Left lung (tissue), 10 donors: Measurements from ENCODE around the gene SLC22A9. TPM values are rescaled to one million over a fixed set of nuclear protein-coding genes. Genes with fewer than 3 reads are reported as not detected.

Experiments used
- ATAC-seq: fragments of 200-7000 bp; cut with Tn5 transposase; one replicate; pipeline ENCODE4 v1.9.1; 2020; ENCODE audit warnings: moderate library complexity
- DNase-seq, 4 donors: peaks; one replicate each; pipeline ENCODE4 v3.0.0-alpha.2; 2013 to 2020
- H3K27ac ChIP-seq, 2 donors: fragments of 200-600 bp; sonication (generic) in 1 of 2; one replicate each; pipeline versions ENCODE4 v1.5.0 to v1.8.0; 2020 to 2021
- H3K27me3 ChIP-seq, 2 donors: fragments of 200-600 bp; sonication (generic) in 1 of 2; one replicate each; pipeline versions ENCODE4 v1.5.0 to v1.8.0; 2020 to 2021
- H3K36me3 ChIP-seq, 2 donors: fragments of 200-600 bp; sonication (generic) in 1 of 2; one replicate each; pipeline versions ENCODE4 v1.5.0 to v1.8.0; 2020 to 2021
- H3K4me1 ChIP-seq, 2 donors: fragments of 200-600 bp; one replicate each; pipeline ENCODE4 v1.8.0; 2021
- H3K4me3 ChIP-seq, 2 donors: fragments of 200-600 bp; sonication (generic) in 1 of 2; one replicate each; pipeline versions ENCODE4 v1.5.0 to v1.8.0; 2020 to 2021; ENCODE audit warnings: mild to moderate bottlenecking in 1 of 2
- H3K9me3 ChIP-seq, 2 donors: fragments of 200-600 bp; sonication (generic) in 1 of 2; one replicate each; pipeline versions ENCODE4 v1.5.0 to v1.8.0; 2020 to 2021
- intact Hi-C, 2 donors: fragments of 100-400 bp; cut with DNase I; formaldehyde crosslinking; loops; one replicate each; pipeline versions ENCODE4 v1.11.2 to v1.14.2; 2022
- polyA plus RNA-seq, 6 donors: library from polyadenylated mRNA; unstranded; fragments of 120-200 nt; gene quantifications; one replicate each; pipeline ENCODE4 v1.2.1, GENCODE V29; 2013; ENCODE audit not compliant: insufficient read length in 6 of 6
- total RNA-seq, 2 donors: library from RNA; stranded (reverse); fragmentation: NEBNext Ultra II Directional; extraction: Animal tissue kit (Norgen Biotek cat#: 25700); gene quantifications; one replicate each; pipeline ENCODE4 v1.2.1, GENCODE V29; 2021
- TF ChIP-seq, protein P1 (sequence below), 2 donors: fragments of 200-600 bp; sonication (generic) in 1 of 2; IDR thresholded peaks; one replicate each; pipeline versions ENCODE4 v1.5.0 to v1.8.0; 2021; ENCODE audit warnings: antibody characterized with exemption in 2 of 2
- donor health status: DM: no; HTN: yes; CAD: no.
- donor health status: DM: no; HTN: no; CAD: no.

The SLC22A9 gene
- total and polyA plus RNA-seq, 8 donors = 0.07 to 0.14 (median 0.09) TPM; not detected in 2

DNA sequence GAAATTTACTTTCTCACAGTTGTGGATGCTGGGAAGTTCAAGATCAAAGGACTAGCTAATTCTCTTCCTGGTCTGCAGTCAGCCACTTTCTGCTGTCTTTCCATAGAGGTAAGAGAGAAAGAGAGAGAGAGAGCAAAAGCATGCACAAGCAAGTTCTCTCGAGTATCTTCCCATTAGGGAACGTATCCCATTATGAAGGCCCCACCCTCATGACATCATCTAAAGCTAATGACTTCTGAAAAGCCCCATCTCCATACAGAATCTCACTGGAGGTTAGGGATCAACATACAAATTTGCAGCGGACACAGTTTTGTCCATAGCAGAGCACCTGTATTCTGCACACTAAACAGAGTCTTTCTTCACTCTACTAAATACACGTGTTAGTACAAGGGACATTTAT is 17.4 kb upstream of the SLC22A9 start:
- intact Hi-C loops = no loop called here
- DNase-seq = no peak
- no peaks in the 10 kb centered on the region for H3K4me1 ChIP-seq

DNA sequence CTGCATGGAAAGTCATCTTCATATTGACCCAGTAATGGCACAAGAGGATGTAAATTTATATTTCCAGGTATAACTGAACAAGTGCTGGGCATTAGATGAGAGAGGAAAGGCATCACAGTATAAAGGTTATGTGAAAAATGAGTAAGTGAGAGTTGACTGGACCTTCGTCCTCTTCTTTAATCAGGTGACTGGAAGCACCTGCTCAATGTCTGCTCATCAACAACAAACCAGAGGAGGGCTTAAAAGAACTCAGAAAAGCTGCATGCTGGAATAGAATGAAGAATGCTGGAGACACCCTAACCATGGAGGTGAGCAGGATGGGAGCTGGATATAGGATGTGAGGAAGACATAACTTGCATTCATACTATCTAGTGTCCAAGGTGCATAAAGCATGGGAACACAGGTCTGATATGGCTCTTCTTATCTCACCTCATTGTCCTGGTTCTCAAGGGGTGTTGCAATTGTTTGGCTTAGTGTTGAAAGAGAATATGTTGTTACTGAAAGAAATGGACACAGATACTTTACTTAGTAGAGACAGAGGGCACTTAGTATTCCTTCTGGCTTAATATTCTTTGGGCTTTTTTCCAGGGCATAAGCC is 7.3 kb upstream of the SLC22A9 start:
- no peak for ATAC-seq
- H3K36me3 ChIP-seq = no peaks in the 10 kb centered on the region
- H3K27me3 ChIP-seq = peaks cover 0 to 13% of the 10 kb centered on the region in 2 donors
- DNase-seq = no peak
- TF ChIP-seq, protein P1, sequence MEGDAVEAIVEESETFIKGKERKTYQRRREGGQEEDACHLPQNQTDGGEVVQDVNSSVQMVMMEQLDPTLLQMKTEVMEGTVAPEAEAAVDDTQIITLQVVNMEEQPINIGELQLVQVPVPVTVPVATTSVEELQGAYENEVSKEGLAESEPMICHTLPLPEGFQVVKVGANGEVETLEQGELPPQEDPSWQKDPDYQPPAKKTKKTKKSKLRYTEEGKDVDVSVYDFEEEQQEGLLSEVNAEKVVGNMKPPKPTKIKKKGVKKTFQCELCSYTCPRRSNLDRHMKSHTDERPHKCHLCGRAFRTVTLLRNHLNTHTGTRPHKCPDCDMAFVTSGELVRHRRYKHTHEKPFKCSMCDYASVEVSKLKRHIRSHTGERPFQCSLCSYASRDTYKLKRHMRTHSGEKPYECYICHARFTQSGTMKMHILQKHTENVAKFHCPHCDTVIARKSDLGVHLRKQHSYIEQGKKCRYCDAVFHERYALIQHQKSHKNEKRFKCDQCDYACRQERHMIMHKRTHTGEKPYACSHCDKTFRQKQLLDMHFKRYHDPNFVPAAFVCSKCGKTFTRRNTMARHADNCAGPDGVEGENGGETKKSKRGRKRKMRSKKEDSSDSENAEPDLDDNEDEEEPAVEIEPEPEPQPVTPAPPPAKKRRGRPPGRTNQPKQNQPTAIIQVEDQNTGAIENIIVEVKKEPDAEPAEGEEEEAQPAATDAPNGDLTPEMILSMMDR (IDR thresholded peaks at IDR 0.05) = no peak
- intact Hi-C loops = no loop called here
- H3K4me1 ChIP-seq = no peaks in the 10 kb centered on the region
- H3K4me3 ChIP-seq = no peak overlapping the region
- no peak overlapping the region for H3K27ac ChIP-seq
- peaks cover 0 to 7% of the 10 kb centered on the region in 2 donors for H3K9me3 ChIP-seq

More for the DNA sequence above, 17.4 kb upstream of the SLC22A9 start:
- Histone ChIP-seq H3K27ac (no peak overlapping the region), H3K4me3 (no peak overlapping the region), H3K36me3 (no peaks in the 10 kb centered on the region), H3K9me3 (peaks cover 0 to 2% of the 10 kb centered on the region in 2 donors), H3K27me3 (no peaks in the 10 kb centered on the region)
- ATAC-seq = no peak
- TF ChIP-seq, protein P1 (IDR thresholded peaks at IDR 0.05) = no peak

DNA sequence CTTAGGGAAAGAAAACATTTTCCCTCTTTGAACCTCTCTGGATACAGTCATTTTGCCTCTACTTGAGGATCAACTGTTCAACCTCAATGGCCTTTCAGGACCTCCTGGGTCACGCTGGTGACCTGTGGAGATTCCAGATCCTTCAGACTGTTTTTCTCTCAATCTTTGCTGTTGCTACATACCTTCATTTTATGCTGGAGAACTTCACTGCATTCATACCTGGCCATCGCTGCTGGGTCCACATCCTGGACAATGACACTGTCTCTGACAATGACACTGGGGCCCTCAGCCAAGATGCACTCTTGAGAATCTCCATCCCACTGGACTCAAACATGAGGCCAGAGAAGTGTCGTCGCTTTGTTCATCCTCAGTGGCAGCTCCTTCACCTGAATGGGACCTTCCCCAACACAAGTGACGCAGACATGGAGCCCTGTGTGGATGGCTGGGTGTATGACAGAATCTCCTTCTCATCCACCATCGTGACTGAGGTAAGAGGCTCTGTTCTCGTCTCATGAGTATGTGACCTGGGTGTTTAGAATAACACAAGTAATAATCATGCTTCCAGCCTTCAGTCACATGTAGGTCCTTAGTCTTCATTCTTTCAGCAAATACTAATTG is 495 bp downstream of the SLC22A9 start:
- intact Hi-C loops = no loop called here
- Histone ChIP-seq H3K4me3 (no peak overlapping the region), H3K4me1 (no peaks in the 10 kb centered on the region), H3K27me3 (peaks cover 0 to 8% of the 10 kb centered on the region in 2 donors), H3K36me3 (no peaks in the 10 kb centered on the region), H3K27ac (no peak overlapping the region), H3K9me3 (no peaks in the 10 kb centered on the region)
- TF ChIP-seq, protein P1 (IDR thresholded peaks at IDR 0.05) = no peak
- no peak for ATAC-seq
- DNase-seq = no peak

DNA sequence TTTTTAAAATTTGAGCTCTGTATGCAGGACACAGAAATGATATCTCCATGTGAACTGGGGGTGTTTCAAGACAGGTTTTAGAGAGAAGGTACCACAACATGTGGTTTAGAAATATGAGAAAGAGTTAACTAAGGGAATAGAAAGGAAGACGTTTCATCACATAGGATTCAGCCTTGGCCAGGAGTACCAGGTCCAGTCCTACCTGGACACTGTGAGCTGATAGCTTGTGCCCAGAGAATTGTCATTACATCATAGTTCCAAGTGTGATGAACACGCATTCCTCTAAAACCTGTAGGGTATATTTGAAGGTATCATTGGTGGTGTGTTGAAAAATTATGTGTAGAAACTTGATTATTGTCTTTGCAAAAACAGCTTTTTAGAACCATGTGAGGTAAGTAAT is 1.8 kb downstream of the SLC22A9 start:
- Histone ChIP-seq H3K27ac (no peak overlapping the region), H3K9me3 (no peaks in the 10 kb centered on the region), H3K36me3 (no peaks in the 10 kb centered on the region), H3K4me3 (no peak overlapping the region), H3K4me1 (no peaks in the 10 kb centered on the region), H3K27me3 (peaks cover 0 to 8% of the 10 kb centered on the region in 2 donors)
- ATAC-seq (no peak), DNase-seq (no peak)
- TF ChIP-seq, protein P1 (IDR thresholded peaks at IDR 0.05) = no peak
- intact Hi-C loops = no loop called here

DNA sequence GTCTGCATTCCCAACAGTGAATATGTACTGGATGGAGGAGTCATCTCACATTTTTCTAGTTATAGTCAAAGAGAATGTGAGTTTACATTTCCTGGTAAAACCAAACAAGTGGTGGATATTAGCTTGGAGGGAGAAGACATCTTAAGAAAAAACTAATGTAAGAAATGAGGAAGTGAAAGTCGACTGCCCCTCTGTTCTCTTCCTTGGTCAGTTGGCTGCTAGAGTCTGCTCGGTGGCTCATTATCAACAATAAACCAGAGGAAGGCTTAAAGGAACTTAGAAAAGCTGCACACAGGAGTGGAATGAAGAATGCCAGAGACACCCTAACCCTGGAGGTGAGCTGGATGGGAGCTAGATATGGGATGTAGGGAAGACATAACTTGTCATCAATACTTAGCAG is 5.8 kb downstream of the SLC22A9 start:
- Histone ChIP-seq H3K27me3 (peaks cover 0 to 8% of the 10 kb centered on the region in 2 donors), H3K27ac (no peak overlapping the region), H3K9me3 (no peaks in the 10 kb centered on the region), H3K4me3 (no peak overlapping the region), H3K36me3 (no peaks in the 10 kb centered on the region), H3K4me1 (no peaks in the 10 kb centered on the region)
- intact Hi-C loops = no loop called here
- ATAC-seq (no peak), DNase-seq (no peak)
- TF ChIP-seq, protein P1 (IDR thresholded peaks at IDR 0.05) = no peak
